PC-3 (cell line): Measurements from ENCODE around the gene ELAVL4.

Experiments used
- CTCF ChIP-seq: fragments of 300-600 bp; sonication (generic); conservative IDR thresholded peaks from 2 replicates; pipeline ENCODE4 v1.5.1; 2017; ENCODE audit warnings: antibody characterized with exemption, low read depth, mild to moderate bottlenecking, low read length
- EZH2phosphoT487 ChIP-seq: fragments of 300-600 bp; sonication (generic); IDR thresholded peaks from 2 replicates; pipeline ENCODE4 v1.6.1; 2018; ENCODE audit warnings: mild to moderate bottlenecking, antibody characterized with exemption, low read length, borderline replicate concordance

GRCh38 chr1:50110656-50111055, 1.9 kb downstream of the ELAVL4 start:
- TF ChIP-seq CTCF (no peak), EZH2phosphoT487 (no peak)
